Glutamatergic neuron (in vitro differentiated cells): ENCODE results near the gene SEMA4D. TPM values are rescaled to one million over a fixed set of nuclear protein-coding genes. Genes with fewer than 3 reads are reported as not detected.

Source experiments
- DNase-seq: peaks from one replicate; pipeline ENCODE4 v3.0.0; 2022
- H3K27ac Mint-ChIP-seq: one replicate; pipeline ENCODE4 v1.8.0; 2020; ENCODE audit warnings: mild to moderate bottlenecking, mixed read lengths, inconsistent platforms; ENCODE audit not compliant: unreplicated experiment
- H3K27me3 Mint-ChIP-seq: one replicate; pipeline ENCODE4 v1.8.0; 2020; ENCODE audit warnings: mild to moderate bottlenecking, moderate library complexity, mixed read lengths, inconsistent platforms; ENCODE audit not compliant: unreplicated experiment
- H3K36me3 Mint-ChIP-seq: one replicate; pipeline ENCODE4 v1.8.0; 2020; ENCODE audit warnings: mild to moderate bottlenecking, mixed read lengths, inconsistent platforms; ENCODE audit not compliant: unreplicated experiment
- H3K4me1 Mint-ChIP-seq: one replicate; pipeline ENCODE4 v1.8.0; 2020; ENCODE audit warnings: mild to moderate bottlenecking, low read depth, mixed read lengths, inconsistent platforms; ENCODE audit not compliant: unreplicated experiment
- H3K4me3 Mint-ChIP-seq: one replicate; pipeline ENCODE4 v1.8.0; 2020; ENCODE audit warnings: mild to moderate bottlenecking, mixed read lengths, inconsistent platforms; ENCODE audit not compliant: unreplicated experiment
- H3K9me3 Mint-ChIP-seq: one replicate; pipeline ENCODE4 v1.8.0; 2020; ENCODE audit warnings: mild to moderate bottlenecking, moderate library complexity, mixed read lengths, inconsistent platforms; ENCODE audit not compliant: unreplicated experiment
- CTCF ChIP-seq: fragments of 200-600 bp; sonication (generic); IDR thresholded peaks from one replicate; pipeline ENCODE4 v1.5.0; 2021; ENCODE audit not compliant: partially characterized antibody, unreplicated experiment
- total RNA-seq: library from RNA; stranded (reverse); fragmentation: NEBNext Ultra II Directional; extraction: Animal tissue kit (Norgen Biotek cat#: 25700); gene quantifications from one replicate; pipeline ENCODE4 v1.2.1, GENCODE V29; 2021; ENCODE audit not compliant: unreplicated experiment

SEMA4D gene
- total RNA-seq, 1 donor from 2014 or later: 192 TPM

- DNase-seq: peak; percentile 95
- peak; percentile 75 for TF ChIP-seq CTCF
- Mint-ChIP-seq H3K27ac (peak within 1 kb of the TSS; percentile 90), H3K4me3 (peak within 1 kb of the TSS; percentile 92), H3K36me3 (no peaks in the 10 kb centered on the region), H3K9me3 (peaks cover 11% of the 10 kb centered on the region), H3K27me3 (peaks cover 2% of the 10 kb centered on the region), H3K4me1 (peaks cover 25% of the 10 kb centered on the region)
Observed at GRCh38 chr9:89318123-89319014, 179.5 kb downstream of the SEMA4D start, which contains the start of gene SECISBP2. SECISBP2 (plus strand) TSS chr9:89318500; CDS start chr9:89318577, 77 bp downstream.

GRCh38 chr9:89317282-89317681 is 180.6 kb downstream of the SEMA4D start:
- peaks cover 12% of the 10 kb centered on the region for H3K9me3 Mint-ChIP-seq
- peak overlapping the region; percentile 82 for H3K27ac Mint-ChIP-seq
- no peaks in the 10 kb centered on the region for H3K36me3 Mint-ChIP-seq
- H3K4me1 Mint-ChIP-seq: peaks cover 23% of the 10 kb centered on the region
- no peak for TF ChIP-seq CTCF
- no peak for DNase-seq
- H3K27me3 Mint-ChIP-seq: no peaks in the 10 kb centered on the region
- peak overlapping the region; percentile 83 for H3K4me3 Mint-ChIP-seq

- DNase-seq: no peak
- Mint-ChIP-seq H3K36me3 (no peaks in the 10 kb centered on the region), H3K4me3 (no peak overlapping the region), H3K9me3 (peaks cover 18% of the 10 kb centered on the region), H3K27ac (no peak overlapping the region), H3K4me1 (peaks cover 20% of the 10 kb centered on the region), H3K27me3 (peaks cover 10% of the 10 kb centered on the region)
- no peak for TF ChIP-seq CTCF
Observed at GRCh38 chr9:89315482-89315881, 182.4 kb downstream of the SEMA4D start.

GRCh38 chr9:89314955-89315354 is 183.0 kb downstream of the SEMA4D start:
- TF ChIP-seq CTCF: no peak
- Mint-ChIP-seq H3K4me3 (peak overlapping the region; percentile 96), H3K9me3 (peaks cover 19% of the 10 kb centered on the region), H3K36me3 (no peaks in the 10 kb centered on the region), H3K27me3 (peaks cover 10% of the 10 kb centered on the region), H3K4me1 (peaks cover 20% of the 10 kb centered on the region), H3K27ac (peak overlapping the region; percentile 89)
- no peak for DNase-seq

- Mint-ChIP-seq H3K27ac (peak overlapping the region; percentile 89), H3K4me1 (peaks cover 12% of the 10 kb centered on the region), H3K27me3 (peaks cover 12% of the 10 kb centered on the region), H3K36me3 (no peaks in the 10 kb centered on the region), H3K9me3 (peaks cover 13% of the 10 kb centered on the region), H3K4me3 (peak overlapping the region; percentile 96)
- no peak for TF ChIP-seq CTCF
- no peak for DNase-seq
Observed at GRCh38 chr9:89313842-89314241, 184.1 kb downstream of the SEMA4D start.
